Rectal smooth muscle tissue (tissue), 1 donor: ENCODE data around the gene SERPINC1.

ENCODE experiments used
- H3K27ac ChIP-seq: one replicate; pipeline ENCODE4 v1.7.0; 2013; ENCODE audit warnings: low read depth, low read length, inconsistent platforms
- H3K27me3 ChIP-seq: one replicate; pipeline ENCODE4 v1.7.0; 2013; ENCODE audit warnings: low read length; ENCODE audit not compliant: control insufficient read depth, insufficient read depth
- H3K36me3 ChIP-seq: one replicate; pipeline ENCODE4 v1.7.0; 2013; ENCODE audit warnings: low read length; ENCODE audit not compliant: control insufficient read depth, insufficient read depth
- H3K4me1 ChIP-seq: one replicate; pipeline ENCODE4 v1.7.0; 2013; ENCODE audit warnings: low read length; ENCODE audit not compliant: control insufficient read depth, insufficient read depth
- H3K4me3 ChIP-seq: one replicate; pipeline ENCODE4 v1.7.0; 2013; ENCODE audit warnings: low read length
- H3K9ac ChIP-seq: one replicate; pipeline ENCODE4 v1.7.0; 2013; ENCODE audit warnings: low read length

The SERPINC1 gene

DNA sequence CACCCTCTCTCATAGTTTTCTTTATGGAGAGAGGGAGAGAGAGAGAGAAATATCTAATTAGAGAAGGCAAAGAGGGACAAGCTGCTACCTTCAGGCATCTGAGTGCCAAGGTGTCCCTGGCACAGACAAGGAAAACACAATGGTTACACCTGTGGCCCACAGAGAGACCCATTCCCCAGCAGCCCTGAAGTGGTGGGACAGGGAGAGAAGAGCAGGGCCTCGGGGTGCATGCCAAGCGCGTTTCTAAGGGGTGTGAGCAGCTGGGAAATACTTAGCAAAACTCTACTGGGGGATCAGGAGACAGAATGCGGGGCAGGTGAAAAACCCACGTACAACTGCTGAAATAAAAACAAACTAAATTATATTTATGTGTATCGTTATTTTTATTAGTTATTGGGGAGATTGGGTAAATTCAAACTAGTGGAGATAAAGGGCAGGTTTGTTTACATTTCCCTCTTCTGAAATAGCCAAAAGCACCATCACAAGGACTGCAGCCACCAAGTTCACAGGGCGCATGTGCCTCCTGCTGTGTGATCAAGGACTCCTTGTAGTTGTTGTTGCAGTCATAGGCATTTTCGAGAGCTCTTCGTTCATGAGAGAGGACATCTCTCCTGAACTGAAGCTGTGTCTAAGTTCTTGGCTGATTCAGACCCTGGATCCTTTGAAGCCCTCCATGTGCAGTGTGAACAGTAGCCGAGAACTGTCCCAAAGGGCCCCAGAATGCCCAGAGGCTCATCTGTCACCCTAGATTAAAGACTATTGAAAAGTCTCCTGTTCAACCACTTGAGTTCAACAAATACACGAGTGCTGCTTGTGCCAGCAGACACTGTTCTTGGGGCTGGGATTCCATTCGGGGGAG is 737 bp upstream of the SERPINC1 start:
- no peaks in the 10 kb centered on the region for H3K36me3 ChIP-seq
- no peak overlapping the region for H3K27ac ChIP-seq
- H3K27me3 ChIP-seq: no peaks in the 10 kb centered on the region
- H3K4me3 ChIP-seq: no peak overlapping the region
- no peaks in the 10 kb centered on the region for H3K4me1 ChIP-seq
- no peak overlapping the region for H3K9ac ChIP-seq

GRCh38 chr1:173916667-173917066 is 460 bp downstream of the SERPINC1 start:
- no peaks in the 10 kb centered on the region for H3K27me3 ChIP-seq
- H3K27ac ChIP-seq: no peak overlapping the region
- no peak overlapping the region for H3K4me3 ChIP-seq
- H3K36me3 ChIP-seq: no peaks in the 10 kb centered on the region
- H3K9ac ChIP-seq: no peak overlapping the region
- H3K4me1 ChIP-seq: no peaks in the 10 kb centered on the region

DNA sequence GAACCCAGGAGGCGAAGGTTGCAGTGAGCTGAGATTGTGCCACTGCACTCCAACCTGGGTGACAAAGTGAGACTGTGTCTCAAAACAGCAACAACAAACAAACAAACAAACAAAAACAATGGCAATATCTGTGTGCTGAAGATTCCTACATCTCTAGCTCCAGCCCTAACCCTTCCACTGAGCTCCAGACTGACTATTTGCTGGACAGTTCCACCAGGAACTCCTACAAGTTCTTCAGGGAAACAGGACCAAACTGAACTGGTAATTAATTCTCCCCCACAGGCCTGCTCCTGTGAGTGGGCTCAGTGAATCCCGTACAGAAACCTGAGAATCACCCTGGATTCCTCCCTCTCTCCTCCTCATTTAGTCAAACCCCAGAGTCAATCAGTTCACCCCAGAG is 1.5 kb downstream of the SERPINC1 start:
- Histone ChIP-seq H3K27ac (no peak overlapping the region), H3K4me1 (no peaks in the 10 kb centered on the region), H3K9ac (no peak overlapping the region), H3K36me3 (no peaks in the 10 kb centered on the region), H3K4me3 (no peak overlapping the region), H3K27me3 (no peaks in the 10 kb centered on the region)

GRCh38 chr1:173914366-173914871 is 2.7 kb downstream of the SERPINC1 start:
- Histone ChIP-seq H3K27ac (no peak overlapping the region), H3K9ac (no peak overlapping the region), H3K27me3 (no peaks in the 10 kb centered on the region), H3K4me1 (no peaks in the 10 kb centered on the region), H3K4me3 (no peak overlapping the region), H3K36me3 (no peaks in the 10 kb centered on the region)

- no peak overlapping the region for H3K27ac ChIP-seq
- H3K4me1 ChIP-seq: no peaks in the 10 kb centered on the region
- no peak overlapping the region for H3K4me3 ChIP-seq
- H3K36me3 ChIP-seq: no peaks in the 10 kb centered on the region
- no peak overlapping the region for H3K9ac ChIP-seq
- H3K27me3 ChIP-seq: no peaks in the 10 kb centered on the region
Observed at GRCh38 chr1:173913111-173913510, 4.0 kb downstream of the SERPINC1 start.

GRCh38 chr1:173903827-173904531 is 13.1 kb downstream of the SERPINC1 start:
- Histone ChIP-seq H3K4me3 (no peak overlapping the region), H3K36me3 (no peaks in the 10 kb centered on the region), H3K4me1 (no peaks in the 10 kb centered on the region), H3K27ac (no peak overlapping the region), H3K9ac (no peak overlapping the region), H3K27me3 (no peaks in the 10 kb centered on the region)

DNA sequence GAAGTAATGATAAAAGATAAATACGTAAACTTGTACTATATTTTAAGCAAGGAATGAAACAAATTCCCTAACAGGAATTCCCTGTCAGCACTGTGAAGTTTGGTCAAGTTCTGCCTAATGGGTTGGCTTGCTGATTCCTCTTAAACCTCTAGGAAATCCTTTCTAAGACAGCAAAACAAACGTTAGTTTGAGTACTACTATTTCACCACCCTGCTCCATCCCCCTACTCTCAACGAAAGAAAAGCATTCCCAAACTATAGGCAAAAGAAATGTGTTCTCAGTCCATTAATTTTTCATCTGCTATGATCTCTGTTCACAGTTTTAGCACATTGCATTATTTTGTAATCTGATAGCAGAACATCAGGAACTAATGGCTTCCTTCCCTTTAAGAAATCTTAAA is 16.1 kb downstream of the SERPINC1 start:
- H3K4me3 ChIP-seq: no peak overlapping the region
- no peak overlapping the region for H3K9ac ChIP-seq
- H3K27me3 ChIP-seq: no peaks in the 10 kb centered on the region
- no peak overlapping the region for H3K27ac ChIP-seq
- H3K36me3 ChIP-seq: no peaks in the 10 kb centered on the region
- no peaks in the 10 kb centered on the region for H3K4me1 ChIP-seq

- Histone ChIP-seq H3K4me3 (no peak overlapping the region), H3K9ac (no peak overlapping the region), H3K36me3 (no peaks in the 10 kb centered on the region), H3K4me1 (no peaks in the 10 kb centered on the region), H3K27ac (no peak overlapping the region), H3K27me3 (no peaks in the 10 kb centered on the region)
Observed at GRCh38 chr1:173900427-173900826, 16.7 kb downstream of the SERPINC1 start.

GRCh38 chr1:173894189-173894588 is 22.9 kb downstream of the SERPINC1 start:
- Histone ChIP-seq H3K4me3 (no peak overlapping the region), H3K4me1 (no peaks in the 10 kb centered on the region)

GRCh38 chr1:173893611-173894010 is 23.5 kb downstream of the SERPINC1 start:
- no peak overlapping the region for H3K9ac ChIP-seq
- no peaks in the 10 kb centered on the region for H3K4me1 ChIP-seq
- H3K27ac ChIP-seq: no peak overlapping the region
- no peaks in the 10 kb centered on the region for H3K36me3 ChIP-seq
- H3K27me3 ChIP-seq: no peaks in the 10 kb centered on the region
- no peak overlapping the region for H3K4me3 ChIP-seq

More at GRCh38 chr1:173894189-173894588, 22.9 kb downstream of the SERPINC1 start:
- Histone ChIP-seq H3K27me3 (no peaks in the 10 kb centered on the region), H3K36me3 (no peaks in the 10 kb centered on the region), H3K27ac (no peak overlapping the region), H3K9ac (no peak overlapping the region)

DNA sequence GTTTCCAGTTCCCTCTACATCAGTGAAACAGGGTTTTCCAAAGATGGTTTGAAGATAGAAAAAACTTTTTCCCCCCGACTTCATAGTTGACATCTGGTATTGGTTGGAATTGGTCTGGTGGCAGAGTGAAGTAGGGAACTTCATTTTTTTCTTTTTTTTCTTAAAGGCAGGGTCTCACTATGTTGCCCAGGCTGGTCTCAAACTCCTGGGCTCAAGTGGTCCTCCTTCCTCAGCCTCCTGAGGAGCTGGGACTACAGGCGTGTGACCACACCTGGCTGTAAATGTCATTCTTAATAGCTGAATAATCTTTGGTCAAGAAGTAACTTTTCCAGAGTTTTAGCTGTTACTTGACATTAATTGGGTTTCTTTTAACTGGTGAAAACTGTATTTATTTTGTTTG is 27.2 kb downstream of the SERPINC1 start:
- no peak overlapping the region for H3K4me3 ChIP-seq
- no peaks in the 10 kb centered on the region for H3K4me1 ChIP-seq
- no peak overlapping the region for H3K9ac ChIP-seq
- no peaks in the 10 kb centered on the region for H3K27me3 ChIP-seq
- H3K36me3 ChIP-seq: peaks cover 13% of the 10 kb centered on the region
- no peak overlapping the region for H3K27ac ChIP-seq

DNA sequence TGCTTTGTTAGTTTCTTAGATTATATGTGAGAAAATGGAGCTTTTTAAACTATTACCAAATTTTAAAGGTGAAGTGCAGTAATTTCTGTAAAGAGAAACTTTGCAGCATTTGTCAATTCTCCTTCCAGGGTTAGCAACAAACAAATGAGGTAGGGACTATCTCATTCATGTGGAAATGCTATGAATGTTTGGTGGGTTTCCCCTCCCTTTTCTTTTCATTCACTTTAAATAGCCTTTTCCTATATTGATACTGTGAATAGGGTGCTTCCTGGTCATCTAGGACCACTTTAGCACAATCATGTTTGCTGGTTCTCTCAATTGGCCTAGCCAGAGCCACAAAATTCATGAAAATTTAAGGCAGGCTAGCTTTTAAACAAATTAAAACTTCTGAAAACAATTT is 28.4 kb downstream of the SERPINC1 start:
- Histone ChIP-seq H3K9ac (no peak overlapping the region), H3K27me3 (no peaks in the 10 kb centered on the region), H3K27ac (no peak overlapping the region), H3K36me3 (peaks cover 13% of the 10 kb centered on the region), H3K4me3 (no peak overlapping the region), H3K4me1 (no peaks in the 10 kb centered on the region)
